CD4-positive, alpha-beta T cell treated with Interleukin-12 subunit alpha and Interleukin-12 subunit beta, for 1 hour (primary cell): Measurements from ENCODE around the gene C3orf62.
"Not testable (repeated sequence)": the region's sequence is repeated elsewhere in the genome, so short reads cannot be mapped to it uniquely, and the experiment has no call there.

Experiments used
- DNase-seq: peaks from one replicate; pipeline ENCODE4 v3.0.0-alpha.2; 2020

C3orf62 gene

GRCh38 chr3:49266410-49267095 lies 10.5 kb downstream of the C3orf62 start:
- no peak for DNase-seq

- DNase-seq: no peak
These were observed 11.2 kb downstream of the C3orf62 start for GRCh38 chr3:49265661-49266386.

DNA sequence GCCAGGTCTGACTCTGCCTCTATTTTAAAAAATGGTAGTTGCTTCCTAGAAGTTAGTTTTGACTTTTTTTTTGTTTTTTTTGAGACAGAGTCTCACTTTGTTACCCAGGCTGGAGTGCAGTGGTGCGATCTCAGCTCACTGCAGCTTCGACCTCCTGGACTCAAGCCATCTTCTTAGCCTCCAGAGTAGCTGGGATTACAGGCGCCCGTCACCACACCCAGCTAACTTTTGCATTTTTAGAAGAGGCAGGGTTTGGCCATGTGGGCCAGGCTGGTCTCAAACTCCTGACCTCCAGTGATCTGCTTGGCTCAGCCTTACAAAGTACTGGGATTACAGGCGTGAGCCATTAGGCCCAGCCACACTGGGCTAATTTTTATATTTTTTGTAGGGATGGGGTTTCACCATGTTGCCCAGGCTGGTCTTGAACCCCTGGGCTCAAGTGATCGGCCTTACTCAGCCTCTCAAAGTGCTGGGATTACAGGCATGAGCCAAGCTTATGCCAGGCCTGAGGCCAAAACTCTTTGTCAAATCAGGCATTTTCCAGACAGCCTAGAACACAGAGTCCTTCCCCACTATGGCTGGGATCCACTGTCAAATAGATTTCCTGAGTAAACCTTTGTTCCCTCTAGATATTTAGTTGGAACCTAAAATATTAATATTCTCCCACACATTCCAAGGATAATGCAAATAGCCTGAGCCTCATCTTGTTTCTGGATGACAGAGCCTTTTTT lies 13.7 kb downstream of the C3orf62 start:
- DNase-seq: no peak

GRCh38 chr3:49260806-49261324 lies 16.2 kb downstream of the C3orf62 start:
- no peak for DNase-seq

DNA sequence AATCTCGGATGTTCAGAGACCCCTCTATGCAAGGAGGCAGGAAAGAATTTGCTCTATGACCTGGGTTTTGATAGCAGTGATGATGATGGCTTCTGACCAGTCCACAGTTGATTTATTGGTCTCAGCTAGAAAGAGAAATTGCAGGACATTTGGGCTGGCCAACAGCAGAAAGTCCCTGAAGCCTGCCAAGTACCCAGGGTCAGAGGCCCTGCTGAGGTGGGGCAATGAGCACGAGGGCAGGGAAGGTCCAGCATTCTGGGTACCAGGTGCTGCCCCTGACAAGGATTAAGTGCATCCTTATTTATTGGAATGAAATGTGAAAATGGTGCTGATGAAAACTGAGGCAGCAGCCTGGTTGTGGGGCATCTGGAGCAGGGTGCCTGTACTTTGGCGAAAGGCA lies 19.8 kb downstream of the C3orf62 start:
- DNase-seq: no peak

DNA sequence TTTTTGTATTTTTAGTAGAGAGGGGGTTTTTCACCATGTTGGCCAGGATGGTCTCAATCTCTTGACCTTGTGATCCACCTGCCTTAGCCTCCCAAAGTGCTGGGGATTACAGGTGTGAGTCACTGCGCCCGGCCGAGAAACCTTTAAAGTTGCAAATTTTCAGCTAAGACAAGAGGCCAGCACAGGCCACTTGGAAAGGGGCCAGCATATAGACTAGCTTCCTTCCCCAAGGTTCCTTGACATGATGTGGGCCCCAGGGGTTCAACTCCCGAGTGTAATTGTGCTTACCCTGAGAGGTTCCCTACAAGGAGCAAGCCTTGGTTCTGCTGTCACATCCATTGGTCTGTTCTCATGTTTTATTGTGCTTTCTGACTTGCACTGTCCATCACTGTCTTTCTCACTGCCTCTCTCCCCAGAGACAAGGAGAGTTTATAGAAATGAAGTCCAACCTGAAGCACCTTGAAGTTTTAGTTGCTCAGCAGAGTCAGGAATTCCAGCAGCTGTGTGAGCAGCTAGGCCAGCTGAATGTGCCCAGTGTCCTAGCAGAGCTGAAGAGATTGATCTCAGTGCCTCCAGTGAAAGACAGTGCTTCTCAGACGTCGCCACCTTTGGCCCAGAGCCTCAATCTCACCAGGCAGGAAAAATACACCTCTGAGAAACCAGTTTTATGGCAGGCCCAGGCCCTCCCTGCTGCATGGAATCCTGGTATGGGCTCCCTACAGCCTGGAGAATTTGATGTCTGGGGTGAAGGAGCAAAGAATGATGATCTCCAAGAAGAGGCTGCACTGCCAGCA lies 21.1 kb downstream of the C3orf62 start:
- DNase-seq: no peak

DNA sequence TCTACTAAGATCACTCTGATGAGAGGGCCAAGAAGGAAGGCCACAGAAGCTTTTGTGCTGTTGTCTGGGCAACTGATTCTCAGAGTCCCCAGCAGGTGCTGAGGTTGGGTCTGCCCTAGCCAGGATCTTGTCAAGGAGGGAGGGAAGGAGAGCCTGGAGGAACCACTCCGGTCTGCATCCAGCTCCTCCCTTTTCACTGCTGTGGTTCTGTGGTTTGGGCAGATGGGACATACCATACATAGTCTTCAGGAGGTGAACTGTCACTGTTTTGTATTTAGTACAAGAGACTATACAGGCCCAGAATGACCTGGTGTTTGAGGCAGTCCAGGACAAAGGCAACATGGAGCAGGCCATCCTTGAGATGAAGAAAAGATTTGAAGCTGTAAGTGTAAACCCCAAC lies 21.9 kb downstream of the C3orf62 start:
- no peak for DNase-seq

DNA sequence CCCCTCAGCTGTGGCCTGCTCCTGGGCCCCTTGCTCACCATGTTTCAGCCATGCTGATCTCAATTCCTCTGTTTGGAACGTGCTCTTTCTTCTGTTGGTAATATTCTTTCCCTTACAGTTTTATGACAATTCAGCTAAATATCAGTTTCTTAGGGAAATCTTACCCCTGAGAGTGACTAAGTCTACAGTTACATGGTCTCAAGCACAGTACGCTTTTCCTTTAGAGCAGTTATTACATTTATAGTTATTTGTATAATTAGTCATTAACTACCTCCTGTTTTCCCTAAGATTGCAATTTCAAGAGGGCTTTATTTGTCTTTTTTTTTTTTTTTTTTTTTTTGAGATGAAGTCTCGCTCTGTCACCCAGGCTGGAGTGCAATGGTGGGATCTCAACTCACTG lies 23.5 kb downstream of the C3orf62 start:
- no peak for DNase-seq

DNA sequence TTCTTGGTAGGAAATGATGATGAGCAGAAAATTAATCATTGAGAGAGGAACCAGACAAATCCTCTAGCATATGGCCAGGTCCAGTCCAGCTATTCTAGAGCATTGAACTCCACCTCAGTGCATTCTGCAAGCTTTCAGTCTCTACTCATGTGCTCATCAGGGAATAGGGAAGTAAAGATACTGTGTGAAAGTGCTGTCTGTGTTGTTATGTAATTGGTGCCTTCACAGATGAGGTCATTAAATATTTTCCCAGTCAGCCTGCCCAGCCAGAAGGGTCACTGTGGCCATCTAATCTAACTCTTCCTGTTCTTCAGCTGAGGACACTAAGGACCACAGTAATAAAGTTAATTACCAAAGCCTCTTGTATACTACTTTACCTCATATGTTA lies 28.2 kb downstream of the C3orf62 start:
- DNase-seq: peak; percentile 8

DNA sequence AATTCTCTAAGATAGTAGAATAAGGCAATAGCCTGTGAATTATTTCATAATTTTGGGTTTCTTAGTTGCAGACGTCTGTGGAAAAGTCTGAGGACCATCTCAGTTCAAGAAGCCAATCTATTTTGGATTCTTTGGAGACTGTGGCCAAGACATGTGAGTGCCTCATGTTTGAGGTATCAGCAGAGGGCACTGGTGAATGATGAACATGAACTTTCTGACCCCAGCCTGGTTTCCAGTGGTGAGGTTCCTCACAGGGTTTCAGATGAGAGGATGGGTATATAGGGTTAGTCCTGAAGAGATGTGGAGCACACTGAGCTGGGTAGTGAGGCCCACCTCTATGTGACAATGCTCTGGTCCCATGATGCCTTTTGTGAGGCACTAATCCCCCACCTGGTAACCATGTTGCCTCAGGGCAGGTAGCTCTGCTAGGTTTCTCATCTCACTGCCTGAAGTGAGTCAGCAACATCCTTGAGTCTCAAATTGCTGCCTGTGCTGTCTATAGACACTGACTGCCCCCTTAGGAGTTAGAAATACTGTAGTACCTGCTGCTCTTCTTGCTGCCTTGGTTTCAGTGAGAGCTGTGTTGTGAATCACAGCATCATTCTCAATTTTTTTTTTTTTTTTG lies 32.3 kb downstream of the C3orf62 start:
- no peak for DNase-seq

DNA sequence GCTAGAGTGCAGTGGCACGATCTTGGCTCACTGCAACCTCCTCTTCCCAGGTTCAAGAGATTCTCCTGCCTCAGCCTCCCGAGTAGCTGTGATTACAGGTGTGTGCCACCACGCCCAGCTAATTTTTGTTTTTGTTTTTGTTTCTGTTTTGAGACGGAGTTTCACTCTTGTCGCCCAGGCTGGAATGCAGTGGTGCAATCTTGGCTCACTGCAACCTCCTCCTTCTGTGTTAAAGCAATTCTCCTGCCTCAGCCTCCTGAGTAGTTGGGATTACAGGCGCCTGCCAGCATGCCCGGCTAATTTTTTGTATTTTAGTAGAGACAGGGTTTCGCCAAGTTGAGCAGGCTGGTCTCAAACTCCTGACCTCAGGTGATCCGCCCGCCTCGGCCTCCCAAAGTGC lies 36.9 kb downstream of the C3orf62 start:
- DNase-seq: not testable (repeated sequence)

DNA sequence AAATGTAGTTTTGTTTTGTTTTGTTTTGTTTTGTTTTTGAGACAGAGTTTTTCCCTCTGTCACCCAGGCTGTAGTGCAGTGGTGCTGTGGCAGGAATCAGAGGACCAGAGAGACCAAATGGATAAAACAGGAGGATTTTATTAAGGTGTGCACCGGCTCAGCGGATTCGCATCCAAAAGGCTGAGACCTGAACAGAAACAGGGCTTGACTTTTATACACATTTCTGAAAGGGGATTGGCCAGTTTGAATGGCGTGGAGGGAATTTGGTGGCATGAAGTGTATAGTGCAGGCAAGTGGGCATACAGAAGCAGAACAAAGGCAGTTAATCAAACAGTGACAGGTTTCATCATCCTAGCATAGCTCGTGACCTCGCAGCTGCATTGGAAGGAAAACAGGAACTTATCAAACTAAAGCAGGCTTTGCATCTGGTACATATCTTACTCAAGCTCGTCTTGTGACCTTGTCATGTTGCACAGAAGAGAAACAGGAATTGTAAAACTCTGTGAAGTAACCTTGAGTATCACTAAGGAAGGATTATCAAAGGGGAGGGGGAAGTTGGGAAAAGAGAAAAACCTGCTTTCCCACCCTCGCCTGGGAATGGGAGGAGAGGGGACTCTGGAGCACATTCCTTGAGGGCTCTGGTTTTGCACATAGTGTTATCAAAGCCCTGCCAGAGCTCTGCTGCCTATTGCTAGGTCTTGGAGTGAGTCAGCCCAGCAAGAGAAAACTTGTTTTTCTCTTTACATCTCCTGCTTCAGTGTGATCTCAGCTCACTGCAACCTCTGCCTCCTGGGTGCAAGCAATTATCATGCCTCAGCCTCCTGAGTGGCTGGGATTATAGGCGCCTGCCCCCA lies 38.5 kb downstream of the C3orf62 start:
- peak; percentile 10 for DNase-seq

DNA sequence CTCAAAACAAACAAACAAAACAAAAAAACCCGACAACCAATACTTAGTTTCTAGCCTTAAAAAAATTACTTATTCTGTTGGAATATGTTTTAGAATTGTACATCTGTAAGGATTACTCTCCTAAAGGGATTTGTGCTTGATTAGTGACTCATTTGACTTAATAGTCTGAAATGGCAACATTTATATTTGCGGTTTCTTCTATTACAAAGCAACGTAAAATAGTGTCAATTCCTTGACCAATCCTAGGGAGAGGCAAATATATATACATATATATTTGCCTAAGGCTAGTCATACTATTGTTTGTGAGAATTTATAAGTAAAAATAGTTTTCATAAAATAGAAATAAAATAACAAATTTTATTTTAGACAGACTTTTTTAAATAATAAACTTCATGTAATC lies 39.7 kb downstream of the C3orf62 start:
- DNase-seq: no peak

DNA sequence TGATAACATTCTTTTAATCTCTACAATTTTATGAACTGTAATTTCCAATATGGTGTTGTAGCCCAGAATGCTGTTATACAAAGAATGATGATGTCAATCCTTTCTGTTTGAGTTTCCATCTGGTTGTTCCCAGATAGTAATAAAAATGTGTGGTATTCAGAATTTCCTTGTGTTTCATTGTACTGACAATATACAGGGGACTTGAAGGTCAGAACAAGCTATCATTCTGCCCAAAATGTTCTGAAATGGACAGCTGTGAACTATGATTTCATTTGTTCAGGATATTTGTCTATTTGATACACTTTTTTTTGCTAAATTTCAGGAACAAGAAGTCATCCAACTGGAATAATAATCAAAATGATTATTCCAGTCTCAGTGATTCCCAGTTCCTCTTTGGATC lies 40.8 kb downstream of the C3orf62 start:
- DNase-seq: no peak

DNA sequence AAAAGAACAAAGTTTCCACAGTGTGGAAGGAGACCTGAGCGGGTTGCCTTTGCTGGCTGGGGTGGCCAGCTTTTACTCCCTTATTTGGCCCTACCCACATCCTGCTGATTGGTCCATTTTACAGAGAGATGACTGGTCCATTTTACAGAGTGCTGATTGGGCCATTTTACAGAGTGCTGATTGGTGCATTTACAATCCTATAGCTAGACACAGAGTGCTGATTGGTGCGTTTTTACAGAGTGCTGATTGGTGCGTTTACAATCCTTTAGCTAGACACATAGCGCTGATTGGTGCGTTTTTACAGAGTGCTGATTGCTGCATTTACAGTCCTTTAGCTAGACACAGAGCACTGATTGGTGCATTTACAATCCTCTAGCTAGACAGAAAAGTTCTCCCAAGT lies 48.2 kb downstream of the C3orf62 start:
- DNase-seq: not testable (repeated sequence)

GRCh38 chr3:49222002-49222401 lies 55.0 kb downstream of the C3orf62 start:
- DNase-seq: no peak

DNA sequence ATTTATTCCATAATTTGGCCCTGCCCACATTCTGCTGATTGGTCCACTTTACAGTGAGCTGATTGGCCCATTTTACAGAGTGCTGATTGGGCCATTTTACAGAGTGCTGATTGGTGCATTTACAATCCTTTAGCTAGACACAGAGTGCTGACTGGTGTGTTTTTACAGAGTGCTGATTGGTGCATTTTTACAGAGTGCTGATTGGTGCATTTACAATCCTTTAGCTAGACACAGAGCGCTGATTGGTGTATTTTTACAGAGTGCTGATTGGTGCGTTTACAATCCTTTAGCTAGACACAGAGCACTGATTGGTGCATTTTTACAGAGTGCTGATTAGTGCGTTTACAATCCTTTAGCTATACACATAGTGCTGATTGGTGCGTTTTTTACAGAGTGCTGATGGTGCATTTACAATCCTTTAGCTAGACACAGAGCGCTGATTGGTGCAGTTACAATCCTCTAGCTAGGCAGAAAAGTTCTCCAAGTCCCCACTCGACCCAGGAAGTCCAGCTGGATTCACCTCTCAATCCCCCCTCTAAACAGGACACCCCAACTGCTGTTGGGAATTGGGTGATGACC lies 56.0 kb downstream of the C3orf62 start:
- DNase-seq: not testable (repeated sequence)

GRCh38 chr3:49219132-49219531 lies 57.9 kb downstream of the C3orf62 start:
- no peak for DNase-seq
